GM12878 (cell line): ENCODE measurements around the gene MZT2A. TPM values are rescaled to one million over a fixed set of nuclear protein-coding genes. Genes with fewer than 3 reads are reported as not detected.
"Not testable (repeated sequence)": the region's sequence is repeated elsewhere in the genome, so short reads cannot be mapped to it uniquely, and the experiment has no call there.

ENCODE experiments used
- ATAC-seq: fragments of 200-7000 bp; cut with Tn5 transposase; 3 replicates; pipeline ENCODE4 v1.9.1; 2020; ENCODE audit warnings: mild to moderate bottlenecking, moderate library complexity
- BruUV-seq: library from RNA; stranded (reverse); fragments of 400-500 nt; replicated peaks from 2 replicates; lab custom pipeline; 2021; lab: Mats Ljungman, UMichigan
- CTCF ChIA-PET: fragments of 300-600 bp; sonication (Branson Sonifier 250); formaldehyde crosslinking; extraction: SDS; loops from one replicate; lab custom pipeline; 2021; ENCODE audit warnings: inconsistent platforms; lab: Yijun Ruan, JAX
- POLR2A ChIA-PET: fragments of 350-600 bp; formaldehyde crosslinking; extraction: SDS; loops from one replicate; lab custom pipeline; 2021; ENCODE audit warnings: inconsistent platforms; lab: Charles Lee
- RAD21 ChIA-PET: fragments of 300-600 bp; sonication (Branson Sonifier 250); formaldehyde crosslinking; loops from one replicate; lab custom pipeline; 2023; ENCODE audit warnings: antibody characterized with exemption; ENCODE audit not compliant: unreplicated experiment; lab: Charles Lee
- SMC1A ChIA-PET: fragments of 300-600 bp; sonication (Branson Sonifier 250); formaldehyde crosslinking; loops from one replicate; lab custom pipeline; 2023; ENCODE audit not compliant: unreplicated experiment, uncharacterized antibody; lab: Charles Lee
- DNase-seq: peaks from one replicate; pipeline ENCODE4 v3.0.0-alpha.2; 2011; ENCODE audit warnings: low read depth, low spot score
- FAIRE-seq: peaks from 3 replicates; lab custom pipeline; 2011; peaks lifted over from hg19 to GRCh38; lab: Jason Lieb, UNC
- H2AFZ ChIP-seq: 2 replicates; pipeline ENCODE4 v1.6.0; 2011; ENCODE audit warnings: low read depth, low read length, control low read depth; ENCODE audit not compliant: control insufficient read depth
- H3K27ac ChIP-seq: 2 replicates; pipeline ENCODE4 v1.5.1; 2011; ENCODE audit warnings: control low read depth; ENCODE audit not compliant: control insufficient read depth, insufficient read depth
- H3K27me3 ChIP-seq, 2 experiments: replicated peaks in 1 of 2; 2 replicates each; pipeline versions ENCODE4 v1.6.0 to v1.6.1; 2011; ENCODE audit warnings: low read length in 1 of 2; ENCODE audit not compliant: control insufficient read depth in 2 of 2, insufficient read depth in 2 of 2
- H3K36me3 ChIP-seq, 2 experiments: 2 replicates each; pipeline ENCODE4 v1.5.1; 2011; ENCODE audit warnings: low read length in 1 of 2; ENCODE audit not compliant: control insufficient read depth in 2 of 2, insufficient read depth in 2 of 2
- H3K4me1 ChIP-seq: 2 replicates; pipeline ENCODE4 v1.6.1; 2011; ENCODE audit warnings: mild to moderate bottlenecking, low read length, moderate library complexity, mixed read lengths; ENCODE audit not compliant: control insufficient read depth, insufficient read depth
- H3K4me2 ChIP-seq: 2 replicates; pipeline ENCODE4 v1.6.0; 2011; ENCODE audit warnings: control low read depth; ENCODE audit not compliant: control insufficient read depth, insufficient read depth
- H3K4me3 ChIP-seq: fragments of 200-600 bp; sonication (generic); 2 replicates; pipeline ENCODE4 v1.5.1; 2016
- H3K79me2 ChIP-seq: 2 replicates; pipeline ENCODE4 v1.6.0; 2011; ENCODE audit warnings: low read length; ENCODE audit not compliant: control insufficient read depth, insufficient read depth
- H3K9ac ChIP-seq: 2 replicates; pipeline ENCODE4 v1.8.0; 2011; ENCODE audit warnings: low read length, control low read depth, mixed read lengths; ENCODE audit not compliant: control insufficient read depth, insufficient read depth
- H3K9me3 ChIP-seq: replicated peaks from 3 replicates; pipeline ENCODE4 v1.5.1; 2011; ENCODE audit warnings: mild to moderate bottlenecking, low read length; ENCODE audit not compliant: control insufficient read depth, insufficient read depth
- H4K20me1 ChIP-seq: 2 replicates; pipeline ENCODE4 v1.6.0; 2011; ENCODE audit not compliant: control insufficient read depth, insufficient read depth
- WGBS: methylation state at CpG from one replicate; pipeline ENCODE4 v1.1.6; 2016; ENCODE audit warnings: low lambda C conversion rate; ENCODE audit not compliant: insufficient replicate concordance, insufficient coverage; ENCODE audit errors: missing lambda C conversion rate; 5-methylcytosine and 5-hydroxymethylcytosine counted together
- in situ Hi-C: fragments of 300-500 bp; cut with MboI; formaldehyde crosslinking; loops from 9 replicates; pipeline ENCODE4 v1.14.3; 2018; ENCODE audit warnings: mixed read lengths
- intact Hi-C: fragments of 100-400 bp; cut with micrococcal nuclease; formaldehyde crosslinking; loops from one replicate; pipeline ENCODE4 v1.14.2; 2022; ENCODE audit not compliant: unreplicated experiment
- polyA plus RNA-seq, 11 experiments: library from polyadenylated mRNA; depleted of rRNA in 4 of 11; unstranded in 6 of 11; stranded (reverse) in 5 of 11; fragments of >200 nt; fragmentation: Nextera tagmentation in 4 of 11; fragmentation: Illumina TruSeq in 1 of 11; extraction: Ambion mirVana in 4 of 11; extraction: Trizol in 1 of 11; gene quantifications; 1 replicate in 1 of 11; 2 replicates in 10 of 11; pipeline versions ENCODE4 v1.2.1 to v1.2.3, GENCODE V29; 2011 to 2016; ENCODE audit warnings: inconsistent platforms in 2 of 11, missing spikeins in 2 of 11, low read depth in 1 of 11
- total RNA-seq, 4 experiments: library from RNA; depleted of rRNA in 3 of 4; stranded (reverse); fragments of >200 nt in 3 of 4; fragmentation: Illumina TruSeq in 1 of 4; extraction: Trizol in 1 of 4; gene quantifications; 2 replicates each; pipeline versions ENCODE4 v1.2.1 to v1.2.3, GENCODE V29; 2013 to 2021

The MZT2A gene
- total and polyA plus RNA-seq, 10 of the 15 experiments (the other 5 are each of a cell fraction or from before 2014, with no cell fraction given), result 6.3 to 325 (median 151) TPM

- FAIRE-seq, H3K4me1 ChIP-seq, CTCF ChIA-PET, H3K9ac ChIP-seq, intact Hi-C loops, RAD21 ChIA-PET, H3K36me3 ChIP-seq, POLR2A ChIA-PET, H2AFZ ChIP-seq, BruUV-seq, H3K27me3 ChIP-seq, H4K20me1 ChIP-seq, H3K4me3 ChIP-seq, H3K27ac ChIP-seq, H3K9me3 ChIP-seq, SMC1A ChIA-PET, DNase-seq, ATAC-seq, H3K4me2 ChIP-seq, H3K79me2 ChIP-seq, in situ Hi-C loops: not testable (repeated sequence)
- WGBS, result 65% methylated on average over 7 of the region's 13 CpGs
These were observed 42.1 kb upstream of the MZT2A start for GRCh38 chr2:131534317-131534672.

- SMC1A ChIA-PET, H3K4me1 ChIP-seq, ATAC-seq, intact Hi-C loops, RAD21 ChIA-PET, H3K4me3 ChIP-seq, H3K27ac ChIP-seq, H4K20me1 ChIP-seq, in situ Hi-C loops, H3K36me3 ChIP-seq, H3K4me2 ChIP-seq, H3K79me2 ChIP-seq, DNase-seq, H3K9me3 ChIP-seq, H2AFZ ChIP-seq, CTCF ChIA-PET, POLR2A ChIA-PET, H3K27me3 ChIP-seq, H3K9ac ChIP-seq, FAIRE-seq, BruUV-seq: not testable (repeated sequence)
- WGBS, result 84% methylated on average over 9 of the region's 17 CpGs
These were observed 41.6 kb upstream of the MZT2A start for GRCh38 chr2:131533609-131534316.

- H4K20me1 ChIP-seq, H3K27me3 ChIP-seq, H3K4me3 ChIP-seq, FAIRE-seq, H3K4me1 ChIP-seq, ATAC-seq, H3K9ac ChIP-seq, H3K79me2 ChIP-seq, H3K4me2 ChIP-seq, in situ Hi-C loops, DNase-seq, H3K27ac ChIP-seq, intact Hi-C loops, CTCF ChIA-PET, RAD21 ChIA-PET, H2AFZ ChIP-seq, SMC1A ChIA-PET, H3K36me3 ChIP-seq, H3K9me3 ChIP-seq, POLR2A ChIA-PET: not testable (repeated sequence)
- TSS peak; percentile 55 for BruUV-seq
- WGBS, result 85% methylated on average over 4 of the region's 23 CpGs
These were observed 40.8 kb upstream of the MZT2A start for GRCh38 chr2:131532723-131533608.
